HG02885 (cell line): ENCODE data around the gene CACNA1C.

Experiments
- ATAC-seq: cut with Tn5 transposase; IDR thresholded peaks from one replicate; pipeline ENCODE4 v1.9.1; 2021; ENCODE audit warnings: mild to moderate bottlenecking; ENCODE audit not compliant: unreplicated experiment, poor library complexity

The CACNA1C gene

DNA sequence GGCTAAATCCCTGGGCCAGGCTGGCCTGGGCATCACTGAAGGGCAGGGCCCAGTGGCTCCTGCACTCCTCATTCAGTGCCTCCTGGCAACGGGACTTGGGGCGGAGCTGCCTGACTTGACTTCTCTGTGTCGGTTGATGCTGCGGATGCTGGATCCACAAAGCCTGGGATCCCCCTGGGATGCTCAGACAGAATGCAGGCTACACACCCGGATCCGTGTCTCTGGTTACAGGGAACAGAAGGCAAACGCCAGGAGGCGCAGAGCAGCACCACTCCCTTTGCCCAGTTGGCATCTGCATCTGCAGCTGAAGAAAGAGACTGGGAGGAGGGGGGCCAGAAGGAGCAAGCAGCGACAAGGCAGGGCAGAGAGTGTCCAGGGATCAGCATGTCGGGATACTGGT lies 587.5 kb downstream of the CACNA1C start:
- ATAC-seq = no peak

DNA sequence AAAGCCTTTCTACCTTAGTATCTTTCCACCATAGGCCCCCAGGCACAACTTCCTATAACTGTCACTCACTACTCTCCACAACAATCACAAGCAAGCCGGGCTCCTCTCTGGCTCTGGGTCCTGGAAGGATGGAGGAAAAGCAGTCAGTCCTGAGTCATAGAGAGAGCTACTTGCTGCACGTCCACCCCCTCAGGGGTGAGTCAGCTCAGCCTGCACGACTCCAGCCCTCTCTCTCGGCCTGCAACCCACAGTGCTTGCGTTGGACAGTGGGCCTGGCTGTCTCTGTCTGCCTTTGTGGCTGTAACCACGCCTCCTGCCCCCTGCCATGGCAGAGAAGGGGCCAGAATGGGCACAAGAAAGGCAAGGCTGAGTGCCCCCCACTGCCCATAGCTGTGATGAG lies 587.9 kb downstream of the CACNA1C start:
- no peak for ATAC-seq

DNA sequence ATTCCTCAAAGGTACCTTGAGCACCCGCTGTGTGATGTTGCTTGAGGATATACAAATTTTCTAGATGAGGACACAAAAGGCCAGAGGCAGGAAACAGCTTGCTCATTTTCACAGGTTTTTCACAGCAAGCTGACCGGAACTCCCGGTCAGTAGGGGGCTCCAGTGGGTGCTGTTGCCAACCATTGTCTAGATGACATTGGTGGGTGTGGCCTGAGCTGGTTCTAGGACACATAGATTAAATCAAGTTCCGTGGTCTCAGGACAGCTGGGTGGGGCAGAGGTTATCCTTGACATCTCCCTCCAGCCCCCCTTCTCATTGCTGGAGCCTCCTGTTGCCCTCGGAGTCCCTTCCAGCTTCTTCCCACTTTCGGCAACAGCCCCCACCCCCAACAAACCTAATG lies 588.4 kb downstream of the CACNA1C start:
- no peak for ATAC-seq

DNA sequence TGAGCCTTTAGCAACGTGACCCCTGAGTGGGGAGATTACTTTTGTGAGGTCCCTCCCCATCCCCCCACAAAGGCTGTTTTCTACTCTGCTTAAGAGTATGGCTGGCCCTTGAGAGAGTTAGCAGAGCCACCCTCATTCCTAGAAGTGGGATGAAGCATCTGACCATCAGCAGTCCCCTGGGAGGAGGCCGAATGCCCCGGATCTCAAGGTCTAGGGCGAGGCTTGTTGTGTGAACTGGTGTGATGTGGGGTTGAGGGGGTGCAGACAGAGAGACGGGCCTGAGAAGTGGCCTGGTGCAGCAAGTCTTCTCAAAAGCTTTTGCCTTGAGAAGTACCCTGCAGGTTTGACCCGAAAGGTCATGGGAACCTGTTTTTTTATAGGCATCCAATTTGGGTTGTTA lies 589.0 kb downstream of the CACNA1C start:
- no peak for ATAC-seq

DNA sequence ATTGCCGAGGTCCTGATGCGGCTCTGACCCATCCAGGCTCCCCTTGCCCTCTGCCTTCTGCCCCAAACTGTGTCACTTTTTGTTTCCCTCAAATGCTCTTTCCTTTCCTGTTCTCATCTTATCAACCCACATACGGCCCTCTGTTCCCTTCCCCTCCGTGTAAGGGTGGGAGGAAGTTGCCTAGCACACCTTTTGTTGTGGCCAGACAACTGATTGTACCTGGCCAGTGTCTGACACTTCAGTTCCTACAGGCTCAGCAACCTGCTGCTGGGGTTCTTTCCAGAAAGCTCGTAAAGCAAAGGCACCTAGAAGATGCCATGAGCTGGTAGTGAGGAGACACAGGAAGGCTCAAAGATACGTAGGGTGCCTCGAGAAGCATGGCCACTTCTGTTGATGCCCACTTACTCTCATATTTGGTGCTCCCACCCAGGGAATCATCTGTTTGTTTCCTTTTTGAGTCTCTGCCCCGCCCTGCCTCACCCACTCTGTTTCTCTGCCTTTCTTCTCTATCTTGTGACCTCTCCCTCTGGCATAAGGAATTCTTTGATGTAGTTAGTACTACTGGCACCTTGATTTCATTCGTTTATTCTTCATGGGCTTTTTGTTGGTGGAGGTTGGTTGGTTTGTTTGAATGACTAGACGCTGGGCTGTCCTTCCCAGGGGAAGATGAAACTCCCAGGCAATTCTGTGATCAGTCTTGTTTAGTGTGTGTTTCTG lies 589.5 kb downstream of the CACNA1C start:
- ATAC-seq = no peak

DNA sequence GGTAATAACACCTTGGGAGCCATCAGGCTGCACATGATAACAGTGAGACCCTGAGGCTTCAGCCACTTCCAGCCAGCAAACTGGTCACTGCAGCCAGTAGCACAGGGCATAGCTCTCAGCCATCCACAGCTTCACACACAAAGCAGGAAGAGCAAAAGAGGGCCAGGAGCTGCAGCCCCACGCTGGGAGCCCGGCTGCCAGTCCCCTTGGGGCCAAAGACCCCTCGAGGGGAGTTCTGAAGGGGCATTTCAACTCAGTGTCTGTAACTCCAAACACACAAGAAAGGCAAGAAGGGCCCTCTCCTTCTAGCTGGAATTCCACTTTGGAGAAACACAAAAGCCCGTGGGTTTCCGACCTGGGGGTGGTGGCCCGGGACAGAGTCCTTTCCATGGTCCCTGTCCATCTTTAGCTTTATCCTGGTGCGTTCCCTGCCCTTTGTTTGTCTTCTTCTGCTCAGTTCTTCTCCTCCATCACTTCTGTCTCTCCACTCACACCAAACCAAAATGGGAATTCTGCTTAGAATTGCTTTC lies 590.2 kb downstream of the CACNA1C start:
- ATAC-seq = no peak

DNA sequence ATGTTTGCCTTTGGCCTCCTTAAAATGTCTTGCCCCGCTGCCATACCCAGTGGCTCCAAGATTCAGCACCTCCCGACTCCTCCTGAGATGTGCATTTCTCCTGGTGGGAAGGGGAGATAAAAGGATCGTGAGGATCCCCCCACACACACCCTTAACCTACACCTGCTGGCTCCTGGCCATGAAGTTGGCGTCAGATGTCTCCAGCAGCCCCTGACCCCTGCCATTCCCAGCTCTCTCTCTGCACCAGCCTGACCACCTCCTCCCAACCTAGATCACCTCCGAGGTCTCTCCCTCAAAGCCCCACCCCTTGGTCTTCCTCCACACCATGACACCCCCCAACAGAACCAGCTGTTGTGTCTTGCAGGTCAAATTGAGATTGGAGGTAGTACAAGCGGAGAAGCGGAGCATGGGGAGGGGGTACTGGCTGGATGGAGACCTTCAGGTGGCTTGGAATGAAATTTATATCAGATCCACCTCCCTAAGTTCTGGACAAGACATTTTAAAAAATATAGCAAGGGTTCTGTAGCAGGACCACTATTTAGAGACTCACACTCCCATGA lies 590.9 kb downstream of the CACNA1C start:
- no peak for ATAC-seq

DNA sequence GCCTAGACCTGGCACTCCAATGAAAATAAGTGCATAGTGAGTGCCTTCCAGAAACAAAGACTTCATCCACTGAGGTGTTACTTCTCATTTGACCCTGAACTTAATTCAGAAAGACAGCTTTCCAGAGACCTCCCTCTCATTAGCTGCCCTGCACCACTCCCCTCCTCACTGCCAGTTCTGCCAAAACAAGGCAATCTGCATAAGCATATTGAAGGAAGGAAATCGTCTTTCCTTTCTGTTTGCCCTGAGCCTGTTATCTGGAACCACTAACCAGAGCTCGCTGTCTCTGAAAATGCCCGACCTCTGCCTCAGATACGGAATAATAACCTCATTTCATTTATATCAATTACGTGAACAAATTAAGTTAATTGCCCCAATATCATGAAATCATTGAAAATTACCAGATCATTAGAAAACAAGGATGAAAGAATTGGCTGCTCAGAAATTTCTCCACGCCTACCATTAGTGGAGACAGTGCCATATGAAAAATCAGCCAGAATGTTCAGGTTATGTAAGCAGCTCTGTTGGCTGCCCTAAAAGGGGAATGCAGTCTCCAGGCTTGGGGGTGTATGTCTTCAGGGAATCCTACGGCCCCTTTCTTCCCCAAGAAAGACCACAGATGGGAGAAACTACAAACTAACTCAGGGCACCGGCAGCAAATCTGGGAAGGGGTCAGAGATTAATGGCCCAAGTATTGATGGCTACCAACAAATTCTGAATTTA lies 592.1 kb downstream of the CACNA1C start:
- ATAC-seq = no peak

DNA sequence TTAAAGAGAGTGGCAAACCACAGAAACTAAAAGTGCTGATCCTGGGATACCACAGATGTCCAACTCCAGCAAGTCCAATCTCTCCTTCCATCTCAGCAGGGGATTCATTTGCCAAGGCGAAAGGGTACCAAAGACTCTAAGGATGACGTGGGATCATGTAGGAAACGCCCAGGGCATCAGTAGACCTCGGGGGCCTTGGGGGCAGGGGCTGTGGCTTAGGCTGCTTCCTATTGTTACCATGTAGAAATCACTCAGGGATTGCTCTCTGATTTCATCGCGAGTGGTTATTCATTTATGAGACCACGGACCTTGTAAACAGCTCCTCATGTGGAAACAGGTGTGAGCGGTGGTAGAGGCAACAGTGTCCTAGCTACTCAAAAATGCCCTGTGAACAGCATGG lies 592.7 kb downstream of the CACNA1C start:
- no peak for ATAC-seq

DNA sequence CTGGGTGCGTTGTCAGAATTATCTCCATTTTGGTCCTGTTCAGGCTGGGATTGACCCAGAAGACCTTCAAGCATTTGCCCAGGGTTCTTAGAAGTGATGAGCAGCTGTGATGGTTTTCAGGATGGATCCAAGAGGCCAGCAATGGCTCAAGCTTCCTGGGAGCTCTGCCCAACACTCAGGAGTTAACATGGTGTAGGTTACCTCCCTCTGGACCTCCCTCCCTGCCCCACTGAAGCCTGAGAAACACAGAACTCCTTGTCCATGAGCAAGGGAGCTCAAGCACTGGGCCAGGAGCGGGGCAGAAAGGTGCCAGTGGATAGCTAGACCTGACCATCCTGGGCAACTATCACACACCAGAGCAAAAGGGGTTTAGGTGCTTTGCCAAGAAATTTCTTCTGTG lies 593.6 kb downstream of the CACNA1C start:
- no peak for ATAC-seq

DNA sequence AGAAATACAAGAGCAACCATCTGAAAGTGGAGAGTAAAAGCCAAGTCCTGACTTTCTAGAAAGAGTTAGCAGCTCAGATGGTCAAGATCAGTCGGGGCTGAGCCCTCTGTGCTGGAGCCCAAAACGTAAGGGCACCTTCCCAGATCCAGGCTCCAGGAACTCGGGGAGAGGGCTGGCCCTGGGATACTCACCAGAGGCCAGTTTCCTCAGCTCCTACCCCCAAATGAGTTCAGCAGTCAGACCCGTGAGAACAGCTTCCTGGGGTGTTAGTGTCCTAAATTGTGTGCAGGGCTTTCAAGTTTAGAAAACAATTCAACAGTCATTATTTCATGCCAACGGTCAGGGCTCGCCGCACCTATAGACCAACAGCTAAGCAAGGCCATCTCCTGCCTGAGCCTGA lies 594.4 kb downstream of the CACNA1C start:
- no peak for ATAC-seq

DNA sequence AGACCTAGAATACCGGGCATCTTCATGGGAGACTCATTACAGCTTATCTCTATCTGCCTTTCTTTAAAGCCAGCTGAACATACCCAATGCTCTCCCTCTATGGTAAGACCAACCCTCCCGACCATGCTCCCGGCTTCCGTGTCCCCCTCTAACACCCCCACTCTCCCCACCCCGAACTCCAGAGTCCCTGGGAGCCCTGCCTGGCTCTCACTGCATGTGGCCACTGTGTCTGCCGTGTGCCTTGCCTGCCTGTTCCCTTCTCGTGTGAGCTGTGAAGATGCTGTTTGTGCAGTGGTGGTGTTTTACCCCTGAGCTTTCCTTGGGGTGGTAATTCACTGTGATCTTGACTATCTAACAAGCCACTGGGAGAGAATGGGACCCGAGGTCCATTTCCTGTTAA lies 595.6 kb downstream of the CACNA1C start:
- ATAC-seq = no peak

DNA sequence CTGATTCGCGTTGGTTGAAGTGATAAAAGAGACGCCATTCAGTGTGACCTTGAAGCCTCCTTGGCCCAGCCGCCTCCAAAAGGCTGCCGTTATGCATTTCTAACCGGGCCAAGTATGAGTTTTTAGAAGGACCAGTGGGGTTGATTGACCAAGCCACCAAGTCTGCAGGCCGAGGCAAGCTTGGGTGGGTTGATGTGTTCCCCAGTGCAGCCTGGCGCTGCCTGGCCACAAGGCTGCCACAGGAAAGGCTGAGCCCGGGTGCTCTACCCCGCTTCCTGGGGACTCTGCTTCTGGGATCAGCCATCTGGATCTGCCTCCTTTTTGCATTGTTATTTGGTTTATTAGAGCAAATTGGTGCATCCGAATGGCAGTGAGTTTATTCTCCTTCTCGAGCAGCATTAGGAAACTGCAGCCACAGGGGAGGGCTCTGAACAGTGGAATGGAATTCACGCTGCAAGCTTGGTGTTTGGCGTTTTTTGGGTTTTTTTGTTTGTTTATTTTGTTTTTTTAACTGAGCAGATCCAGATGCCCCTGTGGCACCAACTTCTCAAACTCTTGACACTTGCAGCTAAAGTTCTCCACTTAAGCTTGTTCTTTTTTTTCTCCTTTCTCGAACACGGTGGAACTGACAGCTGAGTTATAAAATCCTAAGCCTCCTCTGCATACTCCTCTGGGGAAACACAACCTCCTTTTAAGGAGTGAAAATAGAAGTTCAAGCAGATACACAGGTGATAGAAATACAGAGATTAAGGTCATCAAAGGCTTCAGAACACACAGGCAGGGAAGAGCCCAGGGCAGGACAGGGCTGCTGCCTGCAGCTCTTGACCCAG lies 596.6 kb downstream of the CACNA1C start:
- ATAC-seq = no peak

DNA sequence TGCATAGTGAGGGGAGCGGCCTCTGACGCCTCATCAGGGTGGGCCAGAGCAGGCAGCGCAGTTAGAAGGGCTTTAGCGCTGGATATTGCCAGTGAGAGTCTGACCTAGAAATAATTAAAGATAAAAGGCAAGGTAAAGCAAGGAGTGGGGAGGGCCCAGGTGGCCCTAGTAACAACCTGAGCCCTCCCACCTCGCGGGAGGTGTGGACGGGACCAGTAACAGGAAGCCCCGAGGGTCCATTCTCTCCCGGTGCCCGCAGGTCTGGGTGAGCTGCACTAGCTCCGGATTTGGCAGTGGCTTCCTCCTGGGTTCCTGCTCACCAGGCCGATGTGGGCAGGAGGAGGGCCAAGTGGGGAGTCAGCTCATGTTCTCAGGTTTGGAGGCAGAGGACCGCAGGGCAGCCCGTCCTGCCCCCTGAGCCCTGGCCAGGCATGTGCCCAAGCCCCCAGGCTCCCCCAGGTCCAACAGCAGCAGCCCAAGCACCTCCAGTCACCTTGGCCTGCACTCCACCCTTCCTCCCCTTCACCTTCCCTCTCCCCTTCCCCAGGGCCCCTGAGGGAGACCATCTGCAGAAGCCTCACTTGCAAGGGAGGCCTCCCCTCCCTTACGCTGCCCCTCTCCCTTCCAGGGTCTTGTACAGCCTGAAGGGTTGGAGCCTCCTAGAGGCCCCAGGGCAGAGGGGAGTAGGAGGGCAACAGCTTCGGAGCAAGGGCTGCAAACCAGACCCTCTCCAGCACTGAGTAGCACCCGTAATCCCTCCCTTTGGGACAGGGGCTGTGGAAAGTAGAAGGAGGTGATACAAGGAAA lies 597.7 kb downstream of the CACNA1C start:
- no peak for ATAC-seq

DNA sequence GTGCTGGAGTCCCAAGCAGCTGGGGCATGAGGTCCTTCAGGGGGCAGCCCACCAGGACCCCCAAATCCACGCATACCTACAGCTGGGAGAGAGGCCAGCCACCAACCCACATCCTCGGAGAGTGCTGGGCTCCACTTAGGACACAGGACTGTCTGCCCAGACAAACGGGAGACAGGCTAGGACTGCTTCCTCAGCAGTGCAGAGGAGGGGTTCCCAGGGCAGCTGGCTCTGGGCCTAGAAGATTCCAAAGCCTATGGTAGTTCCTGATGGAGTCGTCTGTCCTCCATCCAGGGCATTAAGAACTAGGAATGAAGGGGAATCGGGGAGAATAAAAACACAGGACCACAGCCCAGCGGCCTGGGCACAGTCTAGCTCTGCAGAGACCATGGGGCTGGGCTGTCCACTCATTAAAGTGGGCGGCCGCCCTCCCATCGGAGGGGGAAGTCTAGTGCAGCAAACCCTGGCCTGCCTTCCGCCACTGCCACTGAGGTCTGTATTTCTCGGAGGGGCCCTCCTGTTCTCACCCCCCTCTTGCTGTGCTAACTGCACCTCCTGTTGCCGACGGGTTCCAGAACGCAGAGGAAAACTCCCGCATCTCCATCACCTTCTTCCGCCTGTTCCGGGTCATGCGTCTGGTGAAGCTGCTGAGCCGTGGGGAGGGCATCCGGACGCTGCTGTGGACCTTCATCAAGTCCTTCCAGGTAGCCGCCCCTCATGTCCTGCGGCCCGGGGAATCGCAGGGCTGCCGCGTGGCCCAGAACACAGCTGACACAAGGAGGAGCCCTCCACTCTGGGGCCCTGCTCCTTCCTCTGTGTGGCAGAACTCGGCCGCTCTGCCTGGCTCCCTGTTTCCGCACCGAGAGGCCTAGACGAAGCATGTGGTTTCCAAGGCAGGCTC lies 598.5 kb downstream of the CACNA1C start:
- ATAC-seq = no peak

DNA sequence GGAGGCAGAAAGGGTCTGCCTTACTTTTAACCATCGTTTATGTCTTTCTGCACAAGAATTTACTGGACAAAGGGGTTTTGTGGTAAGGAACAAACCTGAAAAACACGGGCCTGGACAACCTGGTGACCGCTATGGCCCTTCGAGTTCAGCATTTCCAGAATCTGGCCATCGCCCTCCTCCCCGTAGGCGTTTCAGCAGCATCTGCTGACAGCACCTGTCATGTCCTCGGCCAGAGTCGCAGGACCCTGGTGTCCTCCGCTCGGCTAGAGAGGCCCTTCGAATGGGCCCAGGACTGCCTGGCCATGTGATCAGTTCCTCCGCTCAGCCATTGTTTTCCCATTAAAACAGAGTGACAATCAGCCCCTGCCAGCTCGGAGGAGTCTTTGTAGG lies 599.2 kb downstream of the CACNA1C start:
- ATAC-seq = no peak

DNA sequence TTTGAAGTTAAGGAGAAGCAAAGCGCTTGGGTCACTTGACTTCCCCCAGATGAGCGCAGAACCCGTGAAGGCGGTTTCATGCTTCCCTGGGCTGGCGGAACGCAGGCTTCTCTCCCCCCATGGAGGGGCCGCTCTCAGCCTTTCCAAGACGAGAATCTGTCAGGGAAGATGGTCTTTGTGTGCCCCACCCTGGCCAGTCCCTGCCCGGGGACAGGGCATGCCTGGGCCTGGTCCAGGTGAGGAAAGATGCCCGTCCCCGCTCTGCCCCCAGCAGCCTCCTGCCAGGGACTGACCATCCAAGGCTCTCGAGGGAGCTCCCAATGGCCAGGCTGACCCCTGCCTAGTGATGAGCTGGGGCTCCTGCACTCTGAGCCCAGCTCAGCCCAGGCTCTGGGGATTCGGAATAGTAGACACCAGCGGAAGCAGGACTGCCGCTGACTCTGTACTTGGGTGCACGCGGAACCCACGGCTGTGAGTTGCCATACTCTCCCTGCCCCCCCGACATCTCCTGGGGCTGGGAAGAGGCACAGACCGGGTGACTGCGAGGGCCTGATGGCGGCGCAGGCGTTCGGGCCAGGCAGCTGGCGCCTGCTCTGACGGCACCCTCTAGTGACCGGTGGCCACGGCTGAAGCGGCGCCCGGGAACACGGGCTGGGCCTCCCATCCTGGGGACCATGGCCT lies 599.8 kb downstream of the CACNA1C start:
- no peak for ATAC-seq

DNA sequence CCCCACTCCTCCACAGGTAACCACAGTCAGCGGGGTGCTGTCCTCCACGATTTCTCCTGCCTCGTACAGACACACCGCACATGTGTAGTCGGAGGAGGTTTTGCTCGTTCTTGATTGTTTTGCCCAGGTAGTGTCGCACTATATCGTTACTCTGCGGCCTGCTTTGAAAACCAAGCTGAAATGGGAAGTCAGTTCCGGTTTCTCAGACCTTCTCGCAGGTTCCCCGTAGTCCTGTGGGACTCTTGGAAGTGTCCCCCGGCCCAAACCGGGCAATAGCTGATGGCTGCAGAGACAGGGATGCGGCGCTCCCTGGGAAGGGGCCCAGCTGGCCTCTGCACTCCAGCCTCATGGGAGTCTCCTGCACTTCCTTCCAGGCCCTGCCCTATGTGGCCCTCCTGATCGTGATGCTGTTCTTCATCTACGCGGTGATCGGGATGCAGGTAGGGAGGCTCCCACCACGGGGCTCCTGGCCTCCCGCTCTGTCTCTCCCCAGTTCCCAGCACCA lies 600.7 kb downstream of the CACNA1C start:
- no peak for ATAC-seq
